IPS DF 6.9 (cell line): ENCODE results near the gene WASF3.

Experiments used
- DNase-seq: peaks from one replicate; pipeline ENCODE4 v3.0.0-alpha.2; 2013; ENCODE audit warnings: low read depth, low spot score
- H3K27ac ChIP-seq: one replicate; pipeline ENCODE4 v1.5.1; 2013; ENCODE audit warnings: low read length, control low read depth
- H3K27me3 ChIP-seq: 2 replicates; pipeline ENCODE4 v1.6.1; 2013; ENCODE audit warnings: mild to moderate bottlenecking, low read length; ENCODE audit not compliant: control insufficient read depth, insufficient read depth
- H3K36me3 ChIP-seq: 2 replicates; pipeline ENCODE4 v1.6.1; 2013; ENCODE audit warnings: low read length; ENCODE audit not compliant: control insufficient read depth, insufficient read depth
- H3K4me1 ChIP-seq: 2 replicates; pipeline ENCODE4 v1.6.1; 2013; ENCODE audit warnings: low read length; ENCODE audit not compliant: control insufficient read depth, insufficient read depth
- H3K4me3 ChIP-seq: 2 replicates; pipeline ENCODE4 v1.5.1; 2013; ENCODE audit warnings: mild to moderate bottlenecking, low read length
- H3K9me3 ChIP-seq: 2 replicates; pipeline ENCODE4 v1.6.1; 2013; ENCODE audit warnings: low read length, inconsistent platforms; ENCODE audit not compliant: control insufficient read depth, insufficient read depth
- WGBS: extraction: QIAGEN DNeasy Blood & Tissue Kit; methylation state at CpG from one replicate; pipeline ENCODE4 v1.1.7; 2013; ENCODE audit warnings: mixed read lengths, missing lambda C conversion rate; ENCODE audit not compliant: insufficient read length, insufficient coverage; 5-methylcytosine and 5-hydroxymethylcytosine counted together

Gene WASF3

DNA sequence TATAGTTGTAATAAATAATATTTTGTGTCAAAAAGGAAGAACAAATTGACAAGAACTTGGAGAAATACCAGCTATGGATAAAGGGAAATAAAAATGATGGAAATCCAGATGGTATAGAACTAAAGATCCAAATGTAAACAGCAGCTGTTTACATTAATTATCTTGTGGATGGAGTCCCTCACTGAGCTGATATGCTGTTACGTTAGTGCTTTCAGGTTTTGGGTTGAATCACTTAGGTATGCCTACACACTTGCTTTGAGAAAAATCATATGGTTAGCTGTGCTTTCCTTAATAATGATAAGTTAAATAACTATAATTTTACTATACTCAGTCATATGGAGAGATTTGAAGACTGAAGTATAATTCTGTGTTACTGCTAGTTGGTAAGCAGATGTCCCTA lies 27.7 kb downstream of the WASF3 start:
- no CpG with 5 or more reads among the region's 1 CpG for WGBS
- no peaks in the 10 kb centered on the region; the same call in 1 of the 2 replicates for H3K4me1 ChIP-seq
- no peak overlapping the region for H3K4me3 ChIP-seq
- H3K36me3 ChIP-seq: no peaks in the 10 kb centered on the region
- no peak for DNase-seq
- no peaks in the 10 kb centered on the region for H3K9me3 ChIP-seq
- no peaks in the 10 kb centered on the region for H3K27me3 ChIP-seq
- H3K27ac ChIP-seq: no peak overlapping the region

DNA sequence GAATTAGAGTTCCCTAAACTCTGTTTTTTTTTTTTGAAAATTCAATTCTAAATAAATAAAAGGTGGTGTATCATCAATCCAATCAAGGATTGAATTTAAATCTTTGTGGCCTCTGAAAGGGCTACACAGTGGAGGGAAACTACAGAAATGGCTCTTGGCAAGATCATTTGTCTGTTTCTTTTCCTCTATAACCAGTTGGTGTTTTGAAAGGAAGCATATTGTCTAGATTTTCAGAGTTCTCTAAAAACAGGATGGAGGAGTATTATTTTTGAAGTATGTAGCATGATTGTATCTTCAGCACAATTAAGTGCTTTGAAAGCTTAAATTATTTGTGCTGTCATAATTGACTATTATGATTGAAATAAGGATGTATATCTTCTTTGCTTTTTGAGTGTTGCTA lies 29.8 kb downstream of the WASF3 start:
- no peaks in the 10 kb centered on the region for H3K36me3 ChIP-seq
- H3K9me3 ChIP-seq: no peaks in the 10 kb centered on the region
- DNase-seq: no peak
- no peaks in the 10 kb centered on the region for H3K27me3 ChIP-seq
- no peak overlapping the region for H3K4me3 ChIP-seq
- H3K4me1 ChIP-seq: no peaks in the 10 kb centered on the region; the same call in 1 of the 2 replicates
- no peak overlapping the region for H3K27ac ChIP-seq

DNA sequence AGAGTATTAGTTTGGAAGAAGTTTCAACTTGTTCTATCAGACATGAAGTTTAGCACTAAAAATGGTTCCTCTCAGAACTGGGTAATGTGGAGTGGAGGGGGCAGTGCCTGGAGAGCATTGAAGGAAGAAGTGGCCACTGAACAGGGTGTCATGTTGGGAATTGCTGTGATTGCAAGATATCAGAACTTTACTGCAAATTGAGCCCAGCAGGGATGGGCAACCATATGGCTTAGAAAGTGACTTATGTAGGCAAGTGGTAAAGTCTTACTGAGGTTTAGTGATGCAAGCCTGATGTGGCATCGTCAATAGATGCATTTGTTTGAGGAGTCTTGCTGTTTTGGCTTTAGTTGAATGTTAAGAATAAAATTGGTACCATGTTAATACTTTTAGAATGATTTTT lies 31.7 kb downstream of the WASF3 start:
- Histone ChIP-seq H3K27ac (no peak overlapping the region), H3K36me3 (no peaks in the 10 kb centered on the region), H3K27me3 (no peaks in the 10 kb centered on the region), H3K9me3 (no peaks in the 10 kb centered on the region), H3K4me3 (no peak overlapping the region), H3K4me1 (no peaks in the 10 kb centered on the region)
- DNase-seq: no peak
- WGBS: no CpG with 5 or more reads among the region's 1 CpG

DNA sequence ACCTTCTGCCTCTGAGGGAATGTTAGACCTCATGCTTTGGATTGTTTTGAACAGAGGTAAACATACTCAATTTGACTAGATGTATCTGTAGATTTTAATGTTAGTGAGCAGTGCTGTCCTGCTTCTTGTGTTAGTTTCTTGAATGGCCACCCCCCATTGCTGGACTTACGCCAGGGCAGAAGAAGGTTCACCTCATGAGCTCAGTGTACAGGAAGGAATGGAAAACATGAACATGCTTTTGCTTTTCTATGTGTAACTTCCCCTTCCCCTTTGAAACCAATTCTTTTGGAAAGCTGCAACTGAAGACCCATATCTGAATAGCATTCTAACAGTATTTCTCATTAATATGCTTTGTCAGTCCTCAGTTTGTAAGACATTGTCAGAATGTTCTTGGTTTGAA lies 32.3 kb downstream of the WASF3 start:
- Histone ChIP-seq H3K4me1 (0 out of 2 replicates have a peak, but pooled peaks cover 1% of the 10 kb centered on the region), H3K4me3 (no peak overlapping the region), H3K27me3 (no peaks in the 10 kb centered on the region), H3K27ac (no peak overlapping the region), H3K9me3 (no peaks in the 10 kb centered on the region), H3K36me3 (no peaks in the 10 kb centered on the region)
- no peak for DNase-seq
- WGBS: no CpG with 5 or more reads among the region's 1 CpG

DNA sequence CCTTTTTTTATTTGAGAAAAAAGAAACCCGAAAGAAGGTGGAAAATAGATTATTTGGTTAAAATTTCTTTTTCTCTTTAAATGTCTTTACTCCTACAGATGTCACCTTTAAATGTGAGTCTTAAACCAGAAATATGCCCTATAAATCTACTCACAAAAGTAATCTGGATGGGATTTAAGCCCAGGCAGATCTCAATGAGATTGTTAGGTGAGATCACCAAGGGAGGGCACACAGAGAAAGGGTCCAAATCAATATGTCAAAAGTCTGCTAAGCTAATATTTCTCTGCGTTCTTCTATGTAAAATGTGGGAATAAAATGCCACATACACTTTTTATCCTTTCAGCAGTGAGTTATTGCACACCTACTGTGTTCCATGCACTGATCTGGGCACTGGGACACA lies 32.9 kb downstream of the WASF3 start:
- Histone ChIP-seq H3K36me3 (no peaks in the 10 kb centered on the region), H3K9me3 (no peaks in the 10 kb centered on the region), H3K4me3 (no peak overlapping the region), H3K4me1 (0 out of 2 replicates have a peak, but pooled peaks cover 1% of the 10 kb centered on the region), H3K27ac (no peak overlapping the region), H3K27me3 (no peaks in the 10 kb centered on the region)
- DNase-seq: no peak
- no CpG with 5 or more reads among the region's 2 CpGs for WGBS

DNA sequence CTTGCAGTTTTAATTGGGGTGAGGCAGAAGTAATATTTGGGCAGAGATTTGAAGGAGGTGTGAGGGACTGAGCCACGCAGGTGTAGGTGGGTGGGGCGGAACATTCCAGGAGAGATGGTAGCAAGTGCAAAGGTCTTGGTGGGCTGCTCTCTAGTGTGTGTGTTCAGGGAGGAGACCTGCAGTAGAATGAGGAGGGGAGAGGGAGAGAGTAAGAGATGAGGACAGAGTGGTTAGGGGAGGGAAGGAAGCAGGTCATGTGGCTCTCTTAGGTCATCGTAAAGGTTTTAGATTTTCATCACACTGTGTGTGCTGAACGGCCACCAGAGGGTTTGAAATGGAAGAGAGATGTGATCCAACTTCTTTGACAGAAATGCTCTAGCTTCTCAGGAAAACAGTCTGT lies 33.5 kb downstream of the WASF3 start:
- no peaks in the 10 kb centered on the region for H3K36me3 ChIP-seq
- no peak for DNase-seq

DNA sequence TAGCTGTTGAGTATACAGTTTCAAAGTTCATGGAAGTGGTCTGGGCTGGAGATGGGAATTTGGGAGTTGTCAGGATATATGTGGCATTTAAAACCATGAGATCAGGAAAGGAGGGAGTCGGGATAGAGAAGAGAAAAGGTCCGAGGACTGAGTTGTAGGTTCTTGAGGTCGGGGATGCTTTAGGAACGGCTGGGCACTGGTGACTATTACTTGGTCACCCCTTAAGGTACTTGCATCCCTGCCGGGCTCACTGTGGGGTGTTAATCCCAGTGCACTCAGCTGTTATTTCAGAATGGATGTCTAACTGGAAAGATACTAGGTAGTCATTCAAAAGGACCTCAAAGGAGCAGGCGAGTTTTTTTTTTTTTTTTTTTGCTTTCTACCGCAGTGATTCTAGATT lies 34.2 kb downstream of the WASF3 start:
- H3K27me3 ChIP-seq: no peaks in the 10 kb centered on the region
- no peaks in the 10 kb centered on the region for H3K36me3 ChIP-seq
- DNase-seq: no peak
- H3K9me3 ChIP-seq: no peaks in the 10 kb centered on the region
- H3K27ac ChIP-seq: no peak overlapping the region
- no peak overlapping the region for H3K4me3 ChIP-seq
- 0 out of 2 replicates have a peak, but pooled peaks cover 1% of the 10 kb centered on the region for H3K4me1 ChIP-seq
- no CpG with 5 or more reads among the region's 7 CpGs for WGBS

More for the DNA sequence above, 33.5 kb downstream of the WASF3 start:
- no peaks in the 10 kb centered on the region for H3K9me3 ChIP-seq
- no peaks in the 10 kb centered on the region for H3K27me3 ChIP-seq
- no CpG with 5 or more reads among the region's 4 CpGs for WGBS
- H3K4me1 ChIP-seq: 0 out of 2 replicates have a peak, but pooled peaks cover 1% of the 10 kb centered on the region
- no peak overlapping the region for H3K4me3 ChIP-seq
- H3K27ac ChIP-seq: no peak overlapping the region

DNA sequence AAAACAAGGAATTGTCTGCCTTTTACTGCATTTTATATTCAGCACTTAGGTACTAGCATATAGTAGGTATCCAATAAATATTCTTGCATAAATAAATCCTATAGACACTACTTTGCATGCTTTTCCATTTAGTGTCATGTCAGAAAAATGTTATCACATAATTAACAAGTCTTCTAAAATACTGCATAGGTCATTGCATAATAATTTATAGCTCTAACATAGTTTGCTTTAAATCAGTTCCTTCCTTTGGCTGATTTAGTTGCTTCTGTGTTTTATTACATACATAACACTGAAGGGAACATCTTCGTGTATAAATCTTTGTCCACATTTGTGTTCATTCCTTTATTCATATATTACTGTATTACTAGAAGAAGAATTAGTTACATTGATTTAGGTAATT lies 36.2 kb downstream of the WASF3 start:
- WGBS: no CpG with 5 or more reads among the region's 1 CpG
- Histone ChIP-seq H3K27ac (no peak overlapping the region), H3K4me3 (no peak overlapping the region), H3K4me1 (0 out of 2 replicates have a peak, but pooled peaks cover 1% of the 10 kb centered on the region), H3K27me3 (no peaks in the 10 kb centered on the region), H3K36me3 (no peaks in the 10 kb centered on the region), H3K9me3 (no peaks in the 10 kb centered on the region)
- DNase-seq: no peak

DNA sequence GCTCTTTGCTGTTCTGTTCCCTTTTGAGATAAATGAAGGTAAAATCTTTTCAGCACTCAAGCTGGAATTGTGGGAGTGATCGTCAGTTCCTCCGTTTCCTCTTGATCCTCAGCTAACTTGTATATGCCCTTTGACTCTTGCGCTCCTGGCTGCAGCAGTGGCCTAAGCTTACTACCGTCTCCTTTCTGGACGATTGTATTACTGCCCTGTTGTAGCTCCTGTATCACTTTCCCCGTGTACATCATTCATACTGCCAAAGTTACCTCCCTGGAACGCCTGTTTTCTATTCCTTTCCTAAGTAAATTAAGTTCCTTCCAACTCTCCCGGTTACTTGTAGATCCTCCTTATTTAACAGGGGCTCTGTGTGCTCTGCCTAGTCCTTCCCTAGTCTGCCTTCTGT lies 36.9 kb downstream of the WASF3 start:
- WGBS: no CpG with 5 or more reads among the region's 8 CpGs
- DNase-seq: no peak
- Histone ChIP-seq H3K27me3 (no peaks in the 10 kb centered on the region), H3K9me3 (no peaks in the 10 kb centered on the region), H3K27ac (no peak overlapping the region), H3K4me1 (0 out of 2 replicates have a peak, but pooled peaks cover 1% of the 10 kb centered on the region), H3K4me3 (no peak overlapping the region), H3K36me3 (no peaks in the 10 kb centered on the region)

DNA sequence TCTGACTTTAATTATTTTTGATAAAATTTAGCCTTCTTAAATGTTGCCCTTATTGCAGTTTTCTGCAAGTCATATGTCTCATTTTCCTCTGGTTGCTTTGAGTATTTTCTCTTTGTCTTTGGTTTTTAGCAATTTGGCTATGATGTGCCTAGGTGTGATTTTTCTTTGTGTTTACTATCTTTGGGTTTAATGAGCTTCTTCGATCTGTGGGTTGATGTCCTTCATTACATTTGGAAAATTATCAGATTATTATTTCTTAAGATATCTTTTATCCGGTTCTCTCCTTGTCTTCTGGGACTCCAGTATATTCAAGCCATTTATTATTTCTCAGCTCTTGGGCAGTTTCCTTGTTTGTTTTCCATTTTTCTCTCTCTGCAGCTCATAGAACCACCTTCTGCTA lies 39.0 kb downstream of the WASF3 start:
- no peak overlapping the region for H3K27ac ChIP-seq
- 0 out of 2 replicates have a peak, but pooled peaks cover 1% of the 10 kb centered on the region for H3K4me1 ChIP-seq
- H3K9me3 ChIP-seq: no peaks in the 10 kb centered on the region
- no peak overlapping the region for H3K4me3 ChIP-seq
- no CpG with 5 or more reads among the region's 2 CpGs for WGBS
- H3K36me3 ChIP-seq: no peaks in the 10 kb centered on the region
- DNase-seq: no peak
- H3K27me3 ChIP-seq: no peaks in the 10 kb centered on the region

DNA sequence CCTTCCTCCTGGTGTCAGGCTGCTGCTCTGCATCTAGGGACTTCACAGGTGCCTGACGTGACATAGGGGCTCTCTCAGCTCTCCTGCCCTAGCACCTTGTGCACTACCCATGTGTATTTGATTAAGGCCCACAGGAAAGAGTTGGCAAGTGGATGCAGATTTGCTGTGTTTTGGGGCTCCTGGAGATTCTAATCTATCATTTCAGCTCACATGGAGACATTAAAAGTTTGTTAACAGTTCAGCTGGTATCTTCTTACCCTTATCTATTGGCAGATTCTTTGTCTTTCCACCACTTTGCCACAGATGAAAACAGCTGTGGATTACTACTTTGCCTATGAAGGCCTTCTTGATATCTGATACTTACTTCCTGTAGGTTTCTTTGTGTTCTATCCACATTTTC lies 41.9 kb downstream of the WASF3 start:
- Histone ChIP-seq H3K27ac (no peak overlapping the region), H3K4me1 (no peaks in the 10 kb centered on the region), H3K4me3 (no peak overlapping the region), H3K36me3 (no peaks in the 10 kb centered on the region), H3K9me3 (no peaks in the 10 kb centered on the region), H3K27me3 (no peaks in the 10 kb centered on the region)
- WGBS: no CpG with 5 or more reads among the region's 1 CpG
- DNase-seq: no peak
